A549 (cell line): ENCODE results near the gene MIX23. TPM values are rescaled to one million over a fixed set of nuclear protein-coding genes. Genes with fewer than 3 reads are reported as not detected.

Experiments used
- ATAC-seq, 2 experiments: fragments of 200-7000 bp in 1 of 2; fragments of >200 bp in 1 of 2; cut with Nextera tagmentation in 1 of 2; cut with Tn5 transposase in 1 of 2; 3 replicates each; pipeline versions ENCODE4 v1.8.0 to v1.9.1; 2018 to 2020; ENCODE audit warnings: mild to moderate bottlenecking in 1 of 2, moderate library complexity in 1 of 2
- CTCF ChIA-PET: fragments of 300-600 bp; sonication (Branson Sonifier 250); formaldehyde crosslinking; extraction: SDS; loops from one replicate; lab custom pipeline; 2021; ENCODE audit warnings: antibody characterized with exemption, inconsistent platforms; lab: Yijun Ruan, JAX
- POLR2A ChIA-PET: fragments of 350-600 bp; formaldehyde crosslinking; extraction: SDS; loops from one replicate; lab custom pipeline; 2021; ENCODE audit warnings: antibody characterized with exemption, inconsistent platforms; lab: Yijun Ruan, JAX
- DNase-seq, 2 experiments: peaks; one replicate each; pipeline versions ENCODE4 v3.0.0 to v3.0.0-alpha.2; 2011 to 2016; ENCODE audit warnings: low read depth in 1 of 2, low spot score in 1 of 2
- FAIRE-seq: peaks from 2 replicates; lab custom pipeline; 2011; peaks lifted over from hg19 to GRCh38; lab: Jason Lieb, UNC
- H3K27ac ChIP-seq, 2 experiments: fragments of >200 bp; sonication (Bioruptor Twin); formaldehyde crosslinking; 3 replicates each; pipeline ENCODE4 v1.5.1; 2016 to 2017
- H3K4me1 ChIP-seq: fragments of >200 bp; sonication (Bioruptor Twin); formaldehyde crosslinking; 3 replicates; pipeline ENCODE4 v1.6.1; 2016
- H3K4me2 ChIP-seq: fragments of >200 bp; sonication (Bioruptor Twin); formaldehyde crosslinking; 3 replicates; pipeline ENCODE4 v1.6.1; 2016
- H3K4me3 ChIP-seq: fragments of >200 bp; sonication (Bioruptor Twin); formaldehyde crosslinking; 3 replicates; pipeline ENCODE4 v1.5.1; 2016
- H3K9me3 ChIP-seq: fragments of >200 bp; sonication (Bioruptor Twin); formaldehyde crosslinking; 3 replicates; pipeline ENCODE4 v1.6.1; 2016
- BCL3 ChIP-seq: fragments of >200 bp; sonication (Bioruptor Twin); formaldehyde crosslinking; IDR thresholded peaks from 3 replicates; pipeline ENCODE4 v1.6.1; 2016
- CTCF ChIP-seq: fragments of >200 bp; sonication (Bioruptor Twin); formaldehyde crosslinking; IDR thresholded peaks from 3 replicates; pipeline ENCODE4 v1.5.1; 2016
- EHF ChIP-seq: fragments of 250-450 bp; sonication (Bioruptor Pico); IDR thresholded peaks from 2 replicates; pipeline ENCODE4 v1.5.0; 2020; ENCODE audit warnings: mild to moderate bottlenecking
- EP300 ChIP-seq, 2 experiments: fragments of >200 bp; sonication (Bioruptor Twin); formaldehyde crosslinking; IDR thresholded peaks; 2 replicates in 1 of 2; 3 replicates in 1 of 2; pipeline ENCODE4 v1.6.1; 2016 to 2017
- FOSL2 ChIP-seq, 2 experiments: fragments of 450-650 bp in 1 of 2; fragments of >200 bp in 1 of 2; sonication (Bioruptor Twin) in 1 of 2; formaldehyde crosslinking; IDR thresholded peaks; 2 replicates each; pipeline versions ENCODE4 v1.5.0 to v1.6.1; 2016 to 2020; ENCODE audit warnings: mild to moderate bottlenecking in 1 of 2, moderate library complexity in 1 of 2
- FOXS1 ChIP-seq: fragments of 250-450 bp; sonication (Bioruptor Pico); IDR thresholded peaks from 2 replicates; pipeline ENCODE4 v1.5.0; 2020; ENCODE audit warnings: mild to moderate bottlenecking, moderate library complexity
- HEYL ChIP-seq: fragments of 250-450 bp; sonication (Bioruptor Pico); IDR thresholded peaks from 2 replicates; pipeline ENCODE4 v1.8.0; 2021; ENCODE audit warnings: mild to moderate bottlenecking, moderate library complexity
- HOXB5 ChIP-seq: fragments of 250-450 bp; sonication (Bioruptor Pico); IDR thresholded peaks from 2 replicates; pipeline ENCODE4 v1.5.0; 2020; ENCODE audit warnings: mild to moderate bottlenecking, moderate library complexity
- NR3C1 ChIP-seq: fragments of >200 bp; sonication (Bioruptor Twin); formaldehyde crosslinking; IDR thresholded peaks from 3 replicates; pipeline ENCODE4 v1.6.1; 2017
- PHF8 ChIP-seq: fragments of 200-600 bp; sonication (generic); IDR thresholded peaks from 2 replicates; pipeline ENCODE4 v1.6.1; 2016; ENCODE audit warnings: low read depth, mild to moderate bottlenecking, antibody characterized with exemption, moderate library complexity, borderline replicate concordance
- POLR2A ChIP-seq: IDR thresholded peaks from 2 replicates; pipeline ENCODE4 v1.6.1; 2012; ENCODE audit warnings: mild to moderate bottlenecking, low read length
- POLR2AphosphoS2 ChIP-seq: conservative IDR thresholded peaks from 2 replicates; pipeline ENCODE4 v1.6.1; 2012; ENCODE audit warnings: low read length, improper control_type of control experiment, inconsistent platforms
- RAD21 ChIP-seq, 2 experiments: fragments of >200 bp in 1 of 2; sonication (Bioruptor Twin) in 1 of 2; formaldehyde crosslinking in 1 of 2; IDR thresholded peaks in 1 of 2; conservative IDR thresholded peaks in 1 of 2; 2 replicates in 1 of 2; 3 replicates in 1 of 2; pipeline ENCODE4 v1.6.1; 2012 to 2018; ENCODE audit warnings: inconsistent platforms in 1 of 2
- RARB ChIP-seq: fragments of 250-450 bp; sonication (Bioruptor Pico); IDR thresholded peaks from 2 replicates; pipeline ENCODE4 v1.8.0; 2021; ENCODE audit warnings: mild to moderate bottlenecking, moderate library complexity
- REST ChIP-seq: fragments of 200-600 bp; sonication (generic); IDR thresholded peaks from 2 replicates; pipeline ENCODE4 v1.6.1; 2016; ENCODE audit warnings: antibody characterized with exemption, mild to moderate bottlenecking, moderate library complexity
- RFX5 ChIP-seq: fragments of 450-650 bp; IDR thresholded peaks from 2 replicates; pipeline ENCODE4 v1.7.1; 2014; ENCODE audit warnings: antibody characterized with exemption, mild to moderate bottlenecking, moderate library complexity
- SMC3 ChIP-seq: fragments of >200 bp; sonication (Bioruptor Twin); formaldehyde crosslinking; IDR thresholded peaks from 3 replicates; pipeline ENCODE4 v1.6.1; 2018; ENCODE audit warnings: inconsistent platforms
- SREBF2 ChIP-seq: fragments of 450-650 bp; IDR thresholded peaks from 2 replicates; pipeline ENCODE4 v1.6.1; 2014; ENCODE audit warnings: mild to moderate bottlenecking, moderate library complexity
- USF2 ChIP-seq: fragments of 450-650 bp; IDR thresholded peaks from 2 replicates; pipeline ENCODE4 v1.6.1; 2014; ENCODE audit warnings: antibody characterized with exemption
- ZC3H11A ChIP-seq: fragments of 450-650 bp; IDR thresholded peaks from 2 replicates; pipeline ENCODE4 v1.6.1; 2014; ENCODE audit warnings: antibody characterized with exemption, mild to moderate bottlenecking
- ZFP36 ChIP-seq: fragments of 450-650 bp; IDR thresholded peaks from 2 replicates; pipeline ENCODE4 v1.6.1; 2014; ENCODE audit warnings: borderline replicate concordance; ENCODE audit not compliant: partially characterized antibody
- ZSCAN20 ChIP-seq: fragments of 250-450 bp; sonication (Bioruptor Pico); IDR thresholded peaks from 2 replicates; pipeline ENCODE4 v1.8.0; 2022; ENCODE audit warnings: mild to moderate bottlenecking, moderate library complexity
- WGBS: methylation state at CpG from one replicate; pipeline ENCODE4 v1.1.6; 2017; ENCODE audit errors: missing lambda C conversion rate; 5-methylcytosine and 5-hydroxymethylcytosine counted together
- polyA plus RNA-seq, 4 experiments: library from polyadenylated mRNA; depleted of rRNA in 3 of 4; stranded (reverse); fragments of >200 nt; fragmentation: RNase III in 1 of 4; extraction: RNeasy Plus Mini Kit Qiagen cat#74134 plus additional on column Dnase treatment in 1 of 4; gene quantifications; 2 replicates in 3 of 4; 3 replicates in 1 of 4; pipeline ENCODE4 v1.2.3, GENCODE V29; 2011 to 2017

Gene MIX23
- polyA plus RNA-seq, 2 of the 4 experiments (the other 2 are of a cell fraction), result 51.6 to 54.1 TPM

GRCh38 chr3:122395582-122395981 is 12.6 kb upstream of the MIX23 start:
- ChIA-PET CTCF (interaction anchor here (0.7 to 1.3 kb wide), 4 partner anchors 12 to 633 kb away, joined by 3 to 6 read pairs (median 6); partner anchors contain the start of gene FAM162A), POLR2A (no interaction called here)
- no peak overlapping the region for H3K4me2 ChIP-seq
- no peaks in the 10 kb centered on the region for H3K9me3 ChIP-seq
- TF ChIP-seq RARB (CRISPR knock-in tag), result no peak
- TF ChIP-seq POLR2A, result no peak
- TF ChIP-seq ZC3H11A, result no peak
- TF ChIP-seq HOXB5 (CRISPR knock-in tag), result no peak
- TF ChIP-seq FOSL2 (IDR thresholded peaks at IDR 0.05), result no peak
- peak; percentile 59 for TF ChIP-seq FOSL2 (CRISPR knock-in tag; IDR thresholded peaks at IDR 0.05)
- TF ChIP-seq FOXS1 (CRISPR knock-in tag), result no peak
- H3K27ac ChIP-seq, result no peak overlapping the region
- ATAC-seq (no peak), FAIRE-seq (no peak), DNase-seq (no peak)
- WGBS, result 65% methylated on average over 3 of the region's 3 CpGs
- no peaks in the 10 kb centered on the region for H3K4me1 ChIP-seq
- H3K4me3 ChIP-seq, result no peak overlapping the region

GRCh38 chr3:122394173-122394572 is 11.1 kb upstream of the MIX23 start:
- CTCF ChIA-PET, result interaction anchor here (0.6 to 2.4 kb wide), 12 partner anchors 10 to 815 kb away, joined by 3 to 26 read pairs (median 4); partner anchors contain the start of genes FAM162A, MIX23 and SEMA5B
- no peak overlapping the region for H3K4me2 ChIP-seq
- no peak for DNase-seq
- TF ChIP-seq ZC3H11A (no peak), BCL3 (no peak), HEYL (no peak), NR3C1 (no peak), USF2 (no peak), PHF8 (no peak), RARB (CRISPR knock-in tag) (no peak), FOSL2 (IDR thresholded peaks at IDR 0.05) (no peak), FOSL2 (CRISPR knock-in tag; IDR thresholded peaks at IDR 0.05) (no peak), SREBF2 (no peak), FOXS1 (CRISPR knock-in tag) (no peak), ZSCAN20 (no peak), EHF (CRISPR knock-in tag) (no peak)
- TF ChIP-seq, all 56 proteins: peak for 0
- Histone ChIP-seq H3K27ac (peak overlapping the region in 1 of 2 experiments; percentile 48; a peak in 1 of 6 replicates), H3K4me3 (no peak overlapping the region), H3K9me3 (no peaks in the 10 kb centered on the region), H3K4me1 (no peaks in the 10 kb centered on the region)
- FAIRE-seq (no peak), ATAC-seq (no peak)
- POLR2A ChIA-PET, result interaction anchor here (1.7 kb wide), 1 partner anchor 10 kb away, joined by 24 read pairs; the partner anchor contains the start of genes FAM162A and MIX23
- 67% methylated on average over 1 of the region's 1 CpG for WGBS

- CTCF ChIA-PET, result interaction anchor here (0.5 to 2.4 kb wide), 29 partner anchors 9 to 930 kb away, joined by 3 to 26 read pairs (median 4); partner anchors contain the start of genes FAM162A, MIX23, SEMA5B and WDR5B
- TF ChIP-seq POLR2AphosphoS2, result no peak
- TF ChIP-seq CTCF, result peak; percentile 75
- TF ChIP-seq RAD21 (conservative IDR thresholded peaks at IDR 0.05 in 1 of 2, IDR thresholded peaks at IDR 0.05 in 1 of 2), result peak; percentile 76 to 78
- TF ChIP-seq RFX5, result no peak
- TF ChIP-seq EP300 (IDR thresholded peaks at IDR 0.05), result no peak
- peak; percentile 64; the same call in 2 of the 3 replicates for TF ChIP-seq SMC3
- TF ChIP-seq REST, result no peak
- no peak for TF ChIP-seq ZFP36
Measured at GRCh38 chr3:122392868-122393844, 10.1 kb upstream of the MIX23 start.

More at GRCh38 chr3:122392868-122393844, 10.1 kb upstream of the MIX23 start:
- peak; percentile 65 for FAIRE-seq
- peak; percentile 50 to 67; a peak in 3 of 6 replicates for ATAC-seq
- no peaks in the 10 kb centered on the region for H3K4me1 ChIP-seq
- no peak overlapping the region for H3K27ac ChIP-seq
- no peak overlapping the region for H3K4me2 ChIP-seq
- H3K9me3 ChIP-seq, result no peaks in the 10 kb centered on the region
- DNase-seq, result peak; percentile 43 to 60
- WGBS, result 8% methylated on average over 2 of the region's 2 CpGs
- POLR2A ChIA-PET, result interaction anchor here (1.0 to 1.7 kb wide), 2 partner anchors 9 to 23 kb away, joined by 11 to 24 read pairs; partner anchors contain the start of genes FAM162A, MIX23 and WDR5B
- H3K4me3 ChIP-seq, result no peak overlapping the region
